ENCODE results near the gene NTSR2.

The NTSR2 gene

GRCh38 chr2:11617527-11617926, 52.5 kb downstream of the NTSR2 start:
- Histone ChIP-seq H2BK12ac (ENCODE audit: low read length) (no peak overlapping the region), H3K4me2 (ENCODE audit: insufficient read depth, low read length, poor library complexity, severe bottlenecking) (no peak overlapping the region), H3K14ac (ENCODE audit: low read length) (no peak overlapping the region), H4K91ac (ENCODE audit: low read depth, low read length, poor library complexity) (no peak overlapping the region), H3K79me1 (ENCODE audit: low read depth, low read length) (peaks cover 2% of the 10 kb centered on the region), H3K27ac (replicated peaks; ENCODE audit: low read length) (no peak overlapping the region), H3K18ac (ENCODE audit: low read length) (no peak overlapping the region), H3K27me3 (ENCODE audit: control insufficient read depth in 3 of 3, insufficient read depth in 3 of 3, low read depth in 1 of 3, low read length in 3 of 3) (no peaks in the 10 kb centered on the region), H3K36me3 (replicated peaks in 1 of 2; ENCODE audit: control insufficient read depth in 2 of 2, insufficient read depth in 2 of 2, low read length in 2 of 2) (peaks cover 38 to 99% of the 10 kb centered on the region in 2 donors), H3K23ac (ENCODE audit: low read depth, low read length, poor library complexity) (no peak overlapping the region), H2BK120ac (ENCODE audit: low read depth, low read length) (no peak overlapping the region), H3K4ac (ENCODE audit: low read length) (no peak overlapping the region), H3K4me1 (ENCODE audit: control insufficient read depth in 2 of 2, insufficient read depth in 1 of 2, low read depth in 1 of 2, low read length in 2 of 2) (no peaks in the 10 kb centered on the region), H3K4me3 (ENCODE audit: low read length in 2 of 2) (no peak overlapping the region), H3K9me3 (replicated peaks in 1 of 2; ENCODE audit: control insufficient read depth in 2 of 2, insufficient read depth in 1 of 2, low read depth in 1 of 2, low read length in 2 of 2) (no peaks in the 10 kb centered on the region), H2AFZ (ENCODE audit: low read length) (no peak overlapping the region), H2BK15ac (ENCODE audit: low read length) (no peak overlapping the region), H3K9ac (ENCODE audit: low read depth, low read length, poor library complexity) (no peak overlapping the region), H2AK5ac (ENCODE audit: low read depth, low read length) (no peak overlapping the region), H4K8ac (ENCODE audit: low read depth, low read length) (no peak overlapping the region), H2BK5ac (ENCODE audit: low read length) (peak overlapping the region; percentile 30)
- no peak for DNase-seq (ENCODE audit: low spot score)
- no CpG with 5 or more reads among the region's 14 CpGs for WGBS, 2 donors (ENCODE audit: extremely low coverage in 2 of 2, insufficient read length in 2 of 2, insufficient replicate concordance in 1 of 2)

- Histone ChIP-seq H4K8ac (ENCODE audit: low read depth, low read length) (no peak overlapping the region), H3K79me1 (ENCODE audit: low read depth, low read length) (peaks cover 2% of the 10 kb centered on the region), H2BK15ac (ENCODE audit: low read length) (no peak overlapping the region), H3K27ac (replicated peaks; ENCODE audit: low read length) (no peak overlapping the region), H3K27me3 (ENCODE audit: control insufficient read depth in 3 of 3, insufficient read depth in 3 of 3, low read depth in 1 of 3, low read length in 3 of 3) (no peaks in the 10 kb centered on the region), H2BK12ac (ENCODE audit: low read length) (no peak overlapping the region), H3K23ac (ENCODE audit: low read depth, low read length, poor library complexity) (no peak overlapping the region), H2AK5ac (ENCODE audit: low read depth, low read length) (no peak overlapping the region), H3K9ac (ENCODE audit: low read depth, low read length, poor library complexity) (no peak overlapping the region), H4K91ac (ENCODE audit: low read depth, low read length, poor library complexity) (no peak overlapping the region), H3K36me3 (replicated peaks in 1 of 2; ENCODE audit: control insufficient read depth in 2 of 2, insufficient read depth in 2 of 2, low read length in 2 of 2) (peaks cover 39 to 99% of the 10 kb centered on the region in 2 donors), H2BK5ac (ENCODE audit: low read length) (no peak overlapping the region), H2AFZ (ENCODE audit: low read length) (no peak overlapping the region), H3K9me3 (replicated peaks in 1 of 2; ENCODE audit: control insufficient read depth in 2 of 2, insufficient read depth in 1 of 2, low read depth in 1 of 2, low read length in 2 of 2) (no peaks in the 10 kb centered on the region), H2BK120ac (ENCODE audit: low read depth, low read length) (no peak overlapping the region), H3K18ac (ENCODE audit: low read length) (no peak overlapping the region), H3K4me1 (ENCODE audit: control insufficient read depth in 2 of 2, insufficient read depth in 1 of 2, low read depth in 1 of 2, low read length in 2 of 2) (no peaks in the 10 kb centered on the region), H3K4me3 (ENCODE audit: low read length in 2 of 2) (no peak overlapping the region), H3K4me2 (ENCODE audit: insufficient read depth, low read length, poor library complexity, severe bottlenecking) (no peak overlapping the region), H3K4ac (ENCODE audit: low read length) (no peak overlapping the region), H3K14ac (ENCODE audit: low read length) (no peak overlapping the region)
- no peak for DNase-seq (ENCODE audit: low spot score)
- no CpG with 5 or more reads among the region's 19 CpGs for WGBS, 2 donors (ENCODE audit: extremely low coverage in 2 of 2, insufficient read length in 2 of 2, insufficient replicate concordance in 1 of 2)
Measured at GRCh38 chr2:11616851-11617415, 53.1 kb downstream of the NTSR2 start.

- Histone ChIP-seq H4K91ac (ENCODE audit: low read depth, low read length, poor library complexity) (no peak overlapping the region), H2AFZ (ENCODE audit: low read length) (no peak overlapping the region), H2BK5ac (ENCODE audit: low read length) (no peak overlapping the region), H4K8ac (ENCODE audit: low read depth, low read length) (no peak overlapping the region), H3K23ac (ENCODE audit: low read depth, low read length, poor library complexity) (no peak overlapping the region), H3K36me3 (replicated peaks in 1 of 2; ENCODE audit: control insufficient read depth in 2 of 2, insufficient read depth in 2 of 2, low read length in 2 of 2) (peaks cover 38 to 99% of the 10 kb centered on the region in 2 donors), H2AK5ac (ENCODE audit: low read depth, low read length) (no peak overlapping the region), H3K14ac (ENCODE audit: low read length) (peak overlapping the region; percentile 23), H3K9ac (ENCODE audit: low read depth, low read length, poor library complexity) (no peak overlapping the region), H3K4me2 (ENCODE audit: insufficient read depth, low read length, poor library complexity, severe bottlenecking) (no peak overlapping the region), H3K9me3 (replicated peaks in 1 of 2; ENCODE audit: control insufficient read depth in 2 of 2, insufficient read depth in 1 of 2, low read depth in 1 of 2, low read length in 2 of 2) (no peaks in the 10 kb centered on the region), H3K4ac (ENCODE audit: low read length) (no peak overlapping the region), H3K27ac (replicated peaks; ENCODE audit: low read length) (no peak overlapping the region), H2BK12ac (ENCODE audit: low read length) (no peak overlapping the region), H2BK120ac (ENCODE audit: low read depth, low read length) (no peak overlapping the region), H3K4me1 (ENCODE audit: control insufficient read depth in 2 of 2, insufficient read depth in 1 of 2, low read depth in 1 of 2, low read length in 2 of 2) (no peaks in the 10 kb centered on the region), H3K4me3 (ENCODE audit: low read length in 2 of 2) (peak overlapping the region in 1 of 2 donors; percentile 57), H3K79me1 (ENCODE audit: low read depth, low read length) (peaks cover 2% of the 10 kb centered on the region), H2BK15ac (ENCODE audit: low read length) (no peak overlapping the region), H3K27me3 (ENCODE audit: control insufficient read depth in 3 of 3, insufficient read depth in 3 of 3, low read depth in 1 of 3, low read length in 3 of 3) (no peaks in the 10 kb centered on the region), H3K18ac (ENCODE audit: low read length) (no peak overlapping the region)
- WGBS, 2 donors (ENCODE audit: extremely low coverage in 2 of 2, insufficient read length in 2 of 2, insufficient replicate concordance in 1 of 2), result no CpG with 5 or more reads among the region's 14 CpGs
- no peak for DNase-seq (ENCODE audit: low spot score)
Measured at GRCh38 chr2:11616097-11616687, 53.8 kb downstream of the NTSR2 start.

- H3K79me1 ChIP-seq (ENCODE audit: low read depth, low read length), result peaks cover 2% of the 10 kb centered on the region
- no peak overlapping the region for H3K4ac ChIP-seq (ENCODE audit: low read length)
- no peak overlapping the region for H2BK12ac ChIP-seq (ENCODE audit: low read length)
- peaks cover 42 to 99% of the 10 kb centered on the region in 2 donors for H3K36me3 ChIP-seq (replicated peaks in 1 of 2; ENCODE audit: control insufficient read depth in 2 of 2, insufficient read depth in 2 of 2, low read length in 2 of 2)
- H3K18ac ChIP-seq (ENCODE audit: low read length), result no peak overlapping the region
- H3K4me3 ChIP-seq (ENCODE audit: low read length in 2 of 2), result peak overlapping the region in 1 of 2 donors; percentile 34
- no peak overlapping the region for H3K4me2 ChIP-seq (ENCODE audit: insufficient read depth, low read length, poor library complexity, severe bottlenecking)
- H4K8ac ChIP-seq (ENCODE audit: low read depth, low read length), result no peak overlapping the region
- H3K27me3 ChIP-seq (ENCODE audit: control insufficient read depth in 3 of 3, insufficient read depth in 3 of 3, low read depth in 1 of 3, low read length in 3 of 3), result no peaks in the 10 kb centered on the region
- no peak overlapping the region for H3K27ac ChIP-seq (replicated peaks; ENCODE audit: low read length)
- no peaks in the 10 kb centered on the region for H3K9me3 ChIP-seq (replicated peaks in 1 of 2; ENCODE audit: control insufficient read depth in 2 of 2, insufficient read depth in 1 of 2, low read depth in 1 of 2, low read length in 2 of 2)
- H4K91ac ChIP-seq (ENCODE audit: low read depth, low read length, poor library complexity), result no peak overlapping the region
- H2BK120ac ChIP-seq (ENCODE audit: low read depth, low read length), result no peak overlapping the region
- H3K4me1 ChIP-seq (ENCODE audit: control insufficient read depth in 2 of 2, insufficient read depth in 1 of 2, low read depth in 1 of 2, low read length in 2 of 2), result no peaks in the 10 kb centered on the region
- no peak overlapping the region for H3K9ac ChIP-seq (ENCODE audit: low read depth, low read length, poor library complexity)
- no CpG with 5 or more reads among the region's 3 CpGs for WGBS, 2 donors (ENCODE audit: extremely low coverage in 2 of 2, insufficient read length in 2 of 2, insufficient replicate concordance in 1 of 2)
- H3K14ac ChIP-seq (ENCODE audit: low read length), result no peak overlapping the region
- no peak overlapping the region for H2AK5ac ChIP-seq (ENCODE audit: low read depth, low read length)
- H2BK5ac ChIP-seq (ENCODE audit: low read length), result no peak overlapping the region
- no peak overlapping the region for H2BK15ac ChIP-seq (ENCODE audit: low read length)
- no peak overlapping the region for H2AFZ ChIP-seq (ENCODE audit: low read length)
- H3K23ac ChIP-seq (ENCODE audit: low read depth, low read length, poor library complexity), result no peak overlapping the region
- no peak for DNase-seq (ENCODE audit: low spot score)
Measured at GRCh38 chr2:11615209-11615608, 54.8 kb downstream of the NTSR2 start.

Data from neuronal stem cell (in vitro differentiated cells).